GM11168 (cell line): ENCODE data around the gene PTPN7.
"Not testable (repeated sequence)": the region's sequence is repeated elsewhere in the genome, so short reads cannot be mapped to it uniquely, and the experiment has no call there.

Experiments used
- in situ Hi-C: fragments of 300-500 bp; cut with MboI; formaldehyde crosslinking; loops from one replicate; pipeline ENCODE4 v1.12.0; 2022; ENCODE audit warnings: low sequenced_read_pairs; ENCODE audit not compliant: unreplicated experiment

PTPN7 gene

DNA sequence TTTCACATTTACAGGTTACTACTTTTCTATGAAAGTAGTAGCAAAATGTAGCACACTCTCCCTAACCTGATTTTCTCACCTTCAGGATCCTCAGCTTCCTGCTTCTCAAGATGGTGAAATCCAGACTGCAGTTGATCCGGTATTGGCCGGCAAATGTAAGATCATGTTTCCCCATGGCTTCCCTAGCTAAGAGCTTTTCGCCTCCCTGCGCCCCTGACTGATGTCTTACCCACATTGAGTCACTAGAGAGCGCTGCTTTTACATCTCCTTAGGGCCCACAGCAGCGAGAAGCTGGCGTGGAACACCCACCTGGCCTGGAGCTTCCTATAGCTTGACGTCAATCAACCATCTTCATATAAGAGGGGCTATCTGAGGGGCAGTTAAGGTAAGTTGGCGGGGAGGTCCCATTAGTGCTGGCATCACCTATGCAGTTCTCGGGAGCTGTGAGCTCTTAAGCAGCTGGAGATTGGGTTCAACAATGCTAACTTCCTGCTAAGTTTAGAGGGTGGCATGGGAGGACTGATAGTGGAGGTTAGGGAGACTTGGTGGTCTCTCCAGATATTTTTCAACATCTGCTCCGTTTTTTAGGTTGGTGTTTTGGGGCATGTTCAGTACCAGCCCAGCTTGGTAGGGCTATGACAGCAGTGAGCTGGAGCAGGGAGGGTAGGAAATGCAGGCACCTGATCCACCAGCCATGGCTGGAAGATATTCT, 5.5 kb downstream of the PTPN7 start:
- in situ Hi-C loops: no loop called here

DNA sequence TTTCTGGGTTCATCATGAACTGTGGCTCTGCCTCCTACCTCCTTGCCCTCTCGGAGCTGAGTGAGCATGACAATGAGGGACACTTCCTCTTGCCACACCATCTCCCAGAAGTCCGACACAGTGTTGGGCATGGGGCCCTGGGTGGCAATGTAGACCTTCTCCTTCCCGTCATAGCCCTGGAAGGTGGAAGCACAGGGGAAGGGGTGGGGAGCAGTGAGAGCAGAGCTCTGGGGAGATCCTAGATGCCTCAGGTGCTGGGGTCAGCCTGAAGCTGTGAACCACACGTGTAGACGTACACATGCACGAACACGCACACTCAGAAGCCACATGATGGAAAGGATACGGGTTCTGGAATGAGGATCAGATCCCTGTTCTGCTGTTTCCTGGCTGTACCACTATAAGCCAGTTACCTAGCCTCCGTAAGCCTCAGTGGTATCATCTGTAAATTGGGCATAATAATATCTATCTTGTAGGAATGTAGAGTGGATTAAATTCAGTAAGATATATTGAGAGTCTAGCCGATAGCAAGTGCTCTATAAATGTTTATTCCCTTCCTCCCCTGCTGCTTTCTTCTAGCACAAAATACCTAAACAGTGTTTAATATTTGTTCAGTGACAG, 6.1 kb downstream of the PTPN7 start:
- in situ Hi-C loops: no loop called here

DNA sequence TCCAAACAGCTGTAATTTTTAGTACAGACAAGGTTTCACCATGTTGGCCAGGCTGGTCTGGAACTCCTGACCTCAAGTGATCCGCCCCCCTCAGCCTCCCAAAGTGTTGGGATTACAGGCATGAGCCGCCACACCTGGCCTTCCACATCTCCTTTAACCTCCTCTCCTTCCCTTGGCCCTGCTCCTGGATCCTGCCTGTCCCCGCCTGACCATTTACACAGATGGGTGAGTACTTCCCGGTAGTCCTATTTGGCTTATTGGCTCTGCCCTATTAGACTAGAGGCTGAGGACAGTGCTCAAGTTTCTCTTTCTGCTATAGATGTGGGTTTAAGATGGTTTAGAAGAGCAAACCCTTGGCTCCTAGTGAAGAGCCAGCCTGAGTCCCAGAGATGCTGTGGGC, 7.1 kb downstream of the PTPN7 start:
- in situ Hi-C loops: no loop called here

DNA sequence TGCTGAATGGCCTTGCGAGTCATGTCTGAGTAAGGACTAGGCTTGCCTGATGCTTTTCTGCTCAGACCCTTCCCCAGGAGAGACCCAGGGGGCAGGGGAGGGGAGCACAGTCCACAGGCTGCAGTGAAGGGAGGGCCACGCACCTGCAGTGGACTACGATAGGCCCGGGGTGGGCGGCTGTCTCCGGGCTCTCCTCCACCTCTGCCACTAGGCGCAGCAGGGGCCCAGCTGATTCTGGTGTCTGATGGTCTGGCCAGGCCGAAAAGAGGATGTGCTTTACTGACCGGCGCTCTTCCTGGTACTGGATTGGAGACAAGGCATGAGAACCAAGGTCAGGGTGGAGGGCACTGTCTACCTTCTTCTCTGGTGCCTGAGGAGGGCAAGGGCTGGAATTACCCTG, 8.0 kb downstream of the PTPN7 start:
- in situ Hi-C loops: no loop called here

DNA sequence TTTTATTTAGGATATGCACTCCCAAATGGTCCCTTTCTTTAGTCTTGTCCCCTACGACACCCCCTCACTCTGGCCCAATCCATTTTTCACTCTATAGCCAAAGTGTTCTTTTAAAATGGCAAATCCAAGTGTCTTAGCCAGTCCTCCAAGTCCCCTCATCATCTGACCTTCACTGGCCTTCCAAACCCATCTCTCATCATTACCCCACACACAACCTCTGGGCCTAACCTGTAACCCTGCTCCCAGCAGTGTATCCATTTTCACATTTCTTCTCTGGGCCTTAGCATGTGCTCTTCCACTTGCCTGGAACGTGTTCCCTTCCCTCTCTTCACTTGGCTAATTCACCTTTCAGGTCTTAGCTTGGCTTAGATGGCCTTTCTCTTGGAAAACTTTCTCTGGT, 9.4 kb downstream of the PTPN7 start:
- in situ Hi-C loops: no loop called here

DNA sequence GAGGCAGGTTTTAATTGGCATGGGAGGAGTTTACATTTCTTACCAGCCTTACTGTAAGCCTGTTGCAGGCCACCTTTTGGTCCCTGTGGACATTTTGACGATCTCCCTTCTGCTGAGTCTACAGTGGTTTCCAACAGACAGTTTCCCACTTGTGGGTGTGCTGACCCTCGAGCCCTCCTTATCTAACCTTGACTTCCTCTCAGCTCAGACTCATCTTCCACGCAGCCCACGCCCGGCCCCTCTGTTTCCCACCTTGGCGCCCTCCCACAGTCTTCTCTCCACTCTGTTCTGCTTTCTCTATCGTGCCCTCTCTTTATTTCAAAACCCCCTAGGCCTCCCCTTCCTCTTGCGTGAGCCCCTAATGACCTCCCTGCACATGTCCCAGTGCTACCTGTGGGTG, 9.8 kb downstream of the PTPN7 start:
- in situ Hi-C loops: no loop called here

DNA sequence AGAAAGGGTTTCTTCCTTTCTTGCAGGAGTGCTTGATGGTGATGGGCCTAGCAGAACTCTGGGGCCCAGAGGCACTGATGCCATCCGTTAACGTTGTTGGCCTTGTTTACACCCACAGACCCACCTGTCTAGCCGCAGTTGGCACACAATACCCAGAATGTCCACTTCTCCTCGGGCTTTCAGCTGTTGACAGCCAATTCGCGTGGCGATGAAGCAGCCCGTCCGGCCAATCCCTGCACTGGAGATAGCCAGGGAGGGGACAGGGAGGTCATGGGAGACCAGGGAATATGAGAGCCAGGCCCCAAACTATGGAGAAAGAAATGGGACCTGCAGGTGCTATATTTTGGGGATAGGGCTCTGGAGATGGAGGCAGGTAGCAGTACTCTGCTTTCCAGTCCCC, 10.2 kb downstream of the PTPN7 start:
- in situ Hi-C loops: no loop called here

DNA sequence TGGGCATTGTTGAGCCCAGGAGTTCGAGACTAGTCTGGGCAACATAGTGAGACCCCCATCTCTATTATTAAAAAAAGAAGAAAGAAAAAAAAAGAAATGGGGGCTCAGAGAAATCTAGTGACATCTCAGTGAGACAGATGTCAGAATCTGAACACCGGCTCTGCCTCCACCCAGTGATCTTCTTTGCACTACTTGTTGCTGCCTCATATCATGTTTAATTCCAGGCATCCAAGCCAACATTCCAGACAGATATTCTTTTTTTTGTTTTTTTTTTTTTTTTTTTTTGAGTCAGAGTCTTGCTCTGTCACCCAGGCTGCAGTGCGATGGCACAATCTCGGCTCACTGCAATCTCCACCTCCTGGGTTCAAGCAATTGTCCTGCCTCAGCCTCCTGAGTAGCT, 10.8 kb downstream of the PTPN7 start:
- in situ Hi-C loops: no loop called here

DNA sequence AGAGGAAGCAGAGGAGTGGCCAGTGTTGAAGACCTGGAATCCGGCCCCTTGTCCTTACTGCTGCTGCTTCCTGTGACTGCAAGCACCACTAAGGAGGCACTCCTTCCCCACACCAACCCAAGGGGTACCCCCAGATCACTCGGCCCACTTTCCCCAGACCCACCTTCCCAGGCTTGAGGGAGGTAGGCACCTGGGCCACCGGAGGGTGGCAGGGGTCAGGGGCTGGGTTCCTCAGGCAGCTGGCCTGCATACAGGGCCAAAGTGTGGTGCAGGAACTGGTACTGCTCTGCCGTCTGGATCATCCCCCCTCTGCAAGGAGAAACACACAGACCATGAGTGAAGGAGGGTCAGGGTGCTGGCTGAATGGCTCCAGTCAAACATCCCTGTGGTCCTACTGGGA, 12.0 kb downstream of the PTPN7 start:
- in situ Hi-C loops: no loop called here

DNA sequence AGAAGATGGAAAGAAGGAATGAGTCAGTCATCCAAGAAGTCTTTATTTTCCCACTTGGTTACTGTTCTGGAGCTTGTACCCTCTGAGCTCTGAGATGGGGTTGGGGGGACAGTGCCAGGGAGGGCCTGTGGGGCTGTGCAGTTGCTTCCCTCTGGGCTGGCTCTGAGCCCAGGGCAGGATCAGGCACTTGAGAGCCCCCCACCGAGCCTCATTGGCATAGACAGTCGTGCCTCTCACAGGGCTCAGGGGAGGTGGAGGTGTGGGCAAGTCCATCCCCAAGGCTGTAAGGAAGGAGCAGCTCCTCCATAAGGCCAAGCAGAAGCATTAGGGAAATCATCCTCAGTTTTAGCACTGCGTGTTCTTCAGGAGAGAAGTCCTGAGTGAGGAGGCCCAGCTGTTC, 13.4 kb downstream of the PTPN7 start:
- in situ Hi-C loops: no loop called here

DNA sequence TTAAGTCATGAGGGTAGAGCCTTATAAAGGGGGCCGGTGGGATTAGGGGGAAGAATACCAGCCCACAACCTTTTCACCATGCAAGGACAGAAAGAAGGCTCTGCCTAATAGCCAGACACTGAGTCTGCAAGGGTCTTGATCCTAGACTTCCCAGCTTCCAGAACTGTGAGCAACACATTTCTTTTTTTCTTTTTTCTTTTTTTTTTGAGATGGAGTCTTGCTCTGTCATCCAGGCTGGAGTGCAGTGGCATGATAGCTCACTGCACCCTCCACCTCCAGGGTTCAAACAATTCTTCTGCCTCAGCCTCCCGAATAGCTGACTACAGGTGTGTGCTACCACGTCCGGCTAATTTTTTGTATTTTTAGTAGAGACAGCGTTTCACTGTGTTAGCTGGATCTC, 14.1 kb downstream of the PTPN7 start:
- in situ Hi-C loops: no loop called here

DNA sequence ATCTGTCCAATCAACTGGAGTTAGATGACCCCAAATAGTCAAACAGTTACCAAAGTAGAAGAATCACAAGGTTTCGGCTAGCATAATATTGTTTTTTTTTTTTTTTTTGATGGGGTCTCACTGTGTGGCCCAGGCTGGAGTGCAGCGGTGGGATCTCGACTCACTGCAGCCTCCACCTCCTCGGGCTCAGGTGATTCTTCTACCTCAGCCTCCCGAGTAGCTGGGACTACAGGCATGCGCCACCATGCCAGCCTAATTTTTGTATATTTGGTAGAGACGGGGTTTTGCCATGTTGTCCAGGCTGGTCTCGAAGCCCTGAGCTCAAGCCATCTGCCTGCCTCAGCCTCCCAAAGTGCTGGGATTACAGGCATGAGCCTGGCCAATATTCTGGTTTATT, 14.7 kb downstream of the PTPN7 start:
- in situ Hi-C loops: not testable (repeated sequence)

DNA sequence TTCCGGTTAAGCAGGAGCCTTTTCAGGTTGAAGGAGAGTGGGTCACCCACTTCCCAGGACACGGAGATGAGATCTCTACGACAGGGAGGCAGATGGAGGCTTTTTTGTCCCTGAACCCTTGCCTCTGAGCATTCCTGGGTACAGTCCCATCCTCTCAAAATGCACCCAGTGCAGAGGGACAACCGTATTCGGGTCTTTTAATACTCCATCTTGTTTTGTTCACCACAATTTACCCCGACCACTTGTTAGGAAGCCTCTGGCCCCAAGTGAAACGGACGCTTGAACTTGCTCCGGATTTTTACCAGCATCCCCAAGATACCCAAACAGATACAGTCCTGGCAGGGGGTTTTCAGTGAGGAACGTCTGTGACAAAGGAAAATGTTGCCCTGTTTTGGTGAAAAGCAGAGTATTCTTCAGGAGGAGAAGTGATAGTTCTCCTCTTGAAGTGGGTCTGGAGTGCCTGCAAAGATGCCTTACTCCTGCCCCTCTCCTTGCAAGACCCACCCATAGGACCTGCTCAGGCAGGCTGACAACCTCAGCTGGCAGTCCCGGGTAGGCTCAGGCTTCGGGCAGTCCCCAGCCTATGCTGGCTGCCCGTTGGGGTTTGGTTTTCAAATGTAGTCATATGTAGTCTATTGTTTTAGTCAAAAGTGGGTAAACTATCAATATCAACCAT, 15.2 kb downstream of the PTPN7 start:
- in situ Hi-C loops: no loop called here

DNA sequence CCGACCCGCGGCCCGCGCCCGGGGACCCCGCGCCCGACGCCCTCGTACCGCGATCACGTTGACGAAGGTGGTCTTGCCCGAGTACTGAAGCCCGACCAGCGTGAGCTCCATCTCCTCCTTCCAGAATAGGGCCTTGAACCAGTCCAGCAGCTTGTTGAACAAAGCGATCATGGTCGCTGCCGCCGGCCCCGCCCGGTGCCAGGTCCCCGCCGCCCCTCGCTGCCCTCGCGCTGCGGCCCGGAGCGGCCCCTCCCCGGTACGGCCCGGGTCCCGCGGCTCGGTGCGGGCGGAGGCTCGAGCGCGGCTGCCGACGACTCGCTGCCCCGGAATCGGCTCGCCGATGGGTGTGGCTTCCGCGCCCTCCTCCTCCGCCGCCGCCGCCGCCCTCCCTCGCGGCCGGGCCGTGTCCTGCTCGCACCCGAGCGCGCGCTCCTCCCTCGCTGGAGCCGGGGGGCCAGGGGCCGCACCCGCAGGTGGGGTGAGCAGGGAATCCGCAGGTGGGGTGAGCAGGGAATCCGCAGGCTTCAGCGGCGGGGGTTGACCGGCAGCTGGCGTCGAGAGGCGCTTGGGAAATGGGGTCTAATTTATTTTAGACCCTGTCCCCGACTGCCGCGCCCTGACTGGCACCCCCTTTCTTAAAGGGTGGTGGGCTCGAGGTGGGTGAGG, 15.9 kb downstream of the PTPN7 start, which contains the start of gene ARL8A:
ARL8A (minus strand) TSS at position 336 of the 666 bp plus-strand sequence; CDS start at position 171, 165 bp downstream.
- in situ Hi-C loops: no loop called here

DNA sequence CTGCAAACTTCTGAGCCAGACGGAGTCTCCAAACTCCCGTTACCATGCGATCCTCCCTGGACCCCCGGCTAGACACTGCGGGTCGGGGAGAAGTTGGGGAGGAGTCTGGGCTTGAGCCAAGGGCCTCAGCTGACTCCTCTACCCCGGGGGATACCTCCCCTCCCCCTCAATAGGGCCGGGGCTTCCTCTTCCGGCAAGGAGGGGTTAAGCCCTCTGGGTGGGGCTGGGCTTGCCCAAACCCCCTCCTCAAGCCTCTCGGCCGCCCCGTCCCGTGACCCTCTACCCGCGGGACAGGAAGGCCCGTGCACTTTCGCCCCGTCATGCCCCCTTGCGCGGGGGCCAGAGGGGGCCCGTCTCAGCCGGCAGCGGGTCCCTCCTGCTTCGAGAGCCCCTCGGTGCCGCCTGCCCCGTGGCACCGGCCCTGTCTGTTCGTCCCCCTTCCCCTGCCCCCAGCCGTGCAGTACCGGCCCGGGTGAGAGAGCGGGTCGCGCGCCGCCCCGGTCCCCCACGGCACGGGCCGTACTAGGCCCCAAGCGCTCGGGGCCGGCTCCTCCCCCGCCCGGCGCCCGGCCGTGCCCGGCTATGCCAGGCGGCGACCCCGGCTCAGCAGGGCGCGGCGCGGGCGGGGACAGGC, 16.5 kb downstream of the PTPN7 start:
- in situ Hi-C loops: no loop called here

DNA sequence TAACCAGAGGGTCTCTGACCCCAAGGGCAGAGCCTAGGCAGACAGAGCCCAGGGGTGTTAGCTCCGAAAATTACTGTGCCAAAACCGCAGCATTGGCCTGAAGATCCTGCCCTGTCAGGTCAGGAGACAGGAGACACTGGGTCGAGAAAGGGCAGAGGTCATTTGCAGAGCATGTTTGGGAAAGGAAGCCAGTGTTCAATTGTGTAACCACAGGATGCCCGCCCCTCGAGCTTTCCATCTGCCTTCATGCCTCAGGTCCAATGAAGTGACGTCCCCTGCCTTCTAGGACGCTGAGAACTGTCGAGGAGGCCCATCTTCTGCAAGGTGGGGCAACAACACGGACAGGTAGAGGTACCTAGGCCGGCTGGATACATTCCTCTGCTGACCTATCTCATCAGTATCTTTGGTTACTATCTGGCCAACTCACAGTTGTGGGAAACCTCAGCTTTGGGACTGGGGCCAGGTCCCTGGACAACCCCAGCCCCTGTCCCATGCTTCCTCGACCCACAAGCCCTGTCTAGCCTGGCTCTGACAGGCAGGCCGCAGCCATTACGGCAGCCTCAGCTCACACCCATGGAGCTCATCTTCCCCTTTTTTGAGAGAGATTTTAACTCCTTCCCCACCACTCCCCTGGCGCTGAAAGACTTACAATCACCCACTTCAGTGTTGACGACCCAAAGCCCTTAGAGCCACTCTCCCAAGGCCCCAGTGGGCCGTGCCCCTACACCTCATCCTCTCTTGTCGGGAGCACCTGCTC, 17.2 kb downstream of the PTPN7 start:
- in situ Hi-C loops: no loop called here

DNA sequence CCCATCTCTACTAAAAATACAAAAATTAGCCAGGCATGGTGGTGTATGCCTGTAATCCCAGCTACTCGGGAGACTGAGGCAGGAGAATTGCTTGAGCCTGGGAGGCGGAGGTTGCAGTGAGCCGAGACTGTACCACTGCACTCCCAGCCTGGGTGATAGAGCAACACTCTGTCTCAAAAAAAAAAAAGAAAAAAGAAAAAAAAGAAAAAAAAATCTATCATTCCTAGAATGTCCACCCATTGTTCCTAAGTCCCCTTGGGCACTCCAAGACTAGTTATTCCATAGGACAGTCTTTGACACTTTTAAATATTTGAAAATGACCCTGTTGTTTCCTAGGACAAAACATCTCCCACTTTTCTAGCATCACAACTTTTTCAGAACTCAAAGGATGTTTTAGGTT, 18.9 kb downstream of the PTPN7 start:
- in situ Hi-C loops: not testable (repeated sequence)

DNA sequence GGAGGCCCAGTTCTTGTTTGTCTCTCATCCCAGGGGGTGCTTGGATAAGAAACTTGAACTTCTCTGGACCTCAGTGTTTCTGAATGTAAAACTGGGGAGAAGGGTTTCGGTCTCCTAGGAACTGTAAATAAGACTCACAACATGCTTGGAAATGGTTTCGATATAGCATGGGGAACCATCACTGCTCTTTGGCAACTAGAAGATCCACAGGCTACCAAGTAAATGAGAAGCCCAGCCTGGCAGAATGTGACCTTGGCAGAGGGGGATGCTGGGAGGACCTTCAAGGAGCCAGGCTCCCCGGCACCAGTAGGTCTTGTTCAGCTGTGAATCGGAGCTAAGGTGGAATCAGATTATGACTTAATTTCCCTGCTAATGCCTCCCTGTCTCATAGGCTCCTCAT, 19.6 kb downstream of the PTPN7 start:
- in situ Hi-C loops: no loop called here

DNA sequence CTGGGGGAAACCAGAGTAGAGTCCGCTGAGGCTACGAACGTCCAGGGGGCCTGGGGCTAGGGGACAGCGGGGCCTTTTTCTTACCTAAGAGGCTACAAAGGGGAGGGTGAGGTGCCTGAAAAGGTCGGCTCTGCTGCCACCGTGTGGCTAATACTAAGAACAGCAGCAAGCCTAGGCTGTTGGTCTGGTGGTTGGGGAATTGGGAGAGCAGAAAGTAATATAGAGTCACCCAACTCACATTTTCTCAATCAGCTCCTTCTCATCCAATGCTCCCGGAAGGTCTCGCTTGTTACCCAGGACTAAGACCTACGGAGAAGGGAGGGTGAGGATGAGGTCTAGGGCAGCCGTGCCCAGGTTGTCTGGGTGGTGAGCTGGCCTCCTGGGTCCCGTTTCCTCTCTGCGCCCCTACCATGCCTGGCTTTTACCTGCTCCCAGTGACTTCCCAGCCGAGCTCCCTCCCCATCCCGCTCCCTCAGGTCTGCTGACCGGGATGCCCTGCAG, 25.1 kb downstream of the PTPN7 start:
- in situ Hi-C loops: no loop called here
